Measurements from ENCODE around the gene TMEM191C.
"Not testable (repeated sequence)": the region's sequence is repeated elsewhere in the genome, so short reads cannot be mapped to it uniquely, and the experiment has no call there.

The TMEM191C gene

GRCh38 chr22:21442646-21443045 is 24.5 kb upstream of the TMEM191C start:
- H3K36me3 ChIP-seq (ENCODE audit: control insufficient read depth, insufficient read depth, low read length): peaks cover 11% of the 10 kb centered on the region
- DNase-seq (ENCODE audit: extremely low read depth, insufficient read length); H3K4me3 ChIP-seq (replicated peaks; ENCODE audit: low read depth, low read length); H3K27me3 ChIP-seq (replicated peaks; ENCODE audit: control insufficient read depth, insufficient read depth, low read length): not testable (repeated sequence)

- Histone ChIP-seq H3K36me3 (ENCODE audit: control insufficient read depth, insufficient read depth, low read length) (peaks cover 11% of the 10 kb centered on the region), H3K4me3 (replicated peaks; ENCODE audit: low read depth, low read length) (no peak overlapping the region)
- TF ChIP-seq CTCF (IDR thresholded peaks at IDR 0.05; ENCODE audit: insufficient read depth, low read length, poor library complexity, severe bottlenecking): no peak
Observed at GRCh38 chr22:21443057-21443734, 24.0 kb upstream of the TMEM191C start.

GRCh38 chr22:21443735-21444421 is 23.3 kb upstream of the TMEM191C start:
- Histone ChIP-seq H3K27me3 (replicated peaks; ENCODE audit: control insufficient read depth, insufficient read depth, low read length) (no peaks in the 10 kb centered on the region), H3K4me3 (replicated peaks; ENCODE audit: low read depth, low read length) (no peak overlapping the region), H3K36me3 (ENCODE audit: control insufficient read depth, insufficient read depth, low read length) (peaks cover 11% of the 10 kb centered on the region)
- DNase-seq (ENCODE audit: extremely low read depth, insufficient read length): no peak
- no peak for TF ChIP-seq CTCF (IDR thresholded peaks at IDR 0.05; ENCODE audit: insufficient read depth, low read length, poor library complexity, severe bottlenecking)

More at GRCh38 chr22:21443057-21443734, 24.0 kb upstream of the TMEM191C start:
- no peak for DNase-seq (ENCODE audit: extremely low read depth, insufficient read length)
- H3K27me3 ChIP-seq (replicated peaks; ENCODE audit: control insufficient read depth, insufficient read depth, low read length): no peaks in the 10 kb centered on the region

- DNase-seq (ENCODE audit: extremely low read depth, insufficient read length): no peak
- H3K36me3 ChIP-seq (ENCODE audit: control insufficient read depth, insufficient read depth, low read length): peaks cover 11% of the 10 kb centered on the region
- H3K27me3 ChIP-seq (replicated peaks; ENCODE audit: control insufficient read depth, insufficient read depth, low read length): no peaks in the 10 kb centered on the region
- TF ChIP-seq CTCF (IDR thresholded peaks at IDR 0.05; ENCODE audit: insufficient read depth, low read length, poor library complexity, severe bottlenecking): no peak
- H3K4me3 ChIP-seq (replicated peaks; ENCODE audit: low read depth, low read length): no peak overlapping the region
Observed at GRCh38 chr22:21444701-21445436, 22.3 kb upstream of the TMEM191C start.

- Histone ChIP-seq H3K36me3 (ENCODE audit: control insufficient read depth, insufficient read depth, low read length) (peaks cover 11% of the 10 kb centered on the region), H3K4me3 (replicated peaks; ENCODE audit: low read depth, low read length) (no peak overlapping the region), H3K27me3 (replicated peaks; ENCODE audit: control insufficient read depth, insufficient read depth, low read length) (no peaks in the 10 kb centered on the region)
- DNase-seq (ENCODE audit: extremely low read depth, insufficient read length): no peak
- TF ChIP-seq CTCF (IDR thresholded peaks at IDR 0.05; ENCODE audit: insufficient read depth, low read length, poor library complexity, severe bottlenecking): no peak
Observed at GRCh38 chr22:21445437-21446127, 21.6 kb upstream of the TMEM191C start.

Data from GM06990 (cell line).